ENCODE data around the gene SLX9. TPM values are rescaled to one million over a fixed set of nuclear protein-coding genes. Genes with fewer than 3 reads are reported as not detected.

SLX9 gene
- polyA plus RNA-seq, 1 of the 3 experiments (the other 2 are of a cell fraction) = 42.9 TPM

DNA sequence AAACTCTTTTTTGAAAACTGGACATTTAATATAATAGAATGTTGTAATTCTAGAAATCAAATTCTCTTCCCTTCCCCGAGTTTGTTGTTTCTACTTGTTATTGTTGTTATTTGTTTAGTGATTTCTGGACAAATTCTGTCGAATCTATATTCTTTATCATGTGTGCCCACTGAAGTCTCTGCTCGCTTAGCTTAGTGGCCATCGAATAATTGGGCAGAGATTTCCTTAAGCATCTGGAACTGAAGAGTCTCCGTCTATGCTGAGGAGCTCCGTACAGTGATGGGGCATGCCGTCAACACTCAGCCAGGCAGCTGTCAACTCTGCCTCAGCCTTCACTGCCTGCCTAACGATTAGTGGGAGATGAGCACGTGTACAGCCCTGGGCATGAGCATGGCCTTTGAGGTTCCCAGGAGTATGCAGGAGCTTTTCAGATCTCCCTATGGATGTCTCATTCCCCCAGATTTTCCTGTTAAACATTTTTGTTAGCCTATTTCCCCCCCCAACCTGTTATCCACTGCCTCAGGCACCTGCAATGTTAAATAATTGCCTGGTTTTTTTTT is 66.8 kb downstream of the SLX9 start:
- ChIA-PET CTCF (interaction anchor here (1.1 to 1.5 kb wide), 4 partner anchors 9 to 131 kb away, joined by 3 to 7 read pairs (median 4); no protein-coding TSS in a partner anchor), POLR2A (no interaction called here)
- peaks cover 0 to 2% of the 10 kb centered on the region in 2 experiments; a peak in 1 of 4 replicates for H3K4me1 ChIP-seq (ENCODE audit: control insufficient read depth in 1 of 2, insufficient read depth in 2 of 2, low read depth in 1 of 2, low read length in 1 of 2)
- no peaks in the 10 kb centered on the region for H4K20me1 ChIP-seq (ENCODE audit: insufficient read depth)
- TF ChIP-seq RCOR1 (IDR thresholded peaks at IDR 0.05; ENCODE audit: low read length) (no peak), GATA2 (CRISPR knock-in tag; IDR thresholded peaks at IDR 0.05) (no peak), SIN3A (IDR thresholded peaks at IDR 0.05; ENCODE audit: borderline replicate concordance, low read depth, low read length) (no peak), RFX5 (IDR thresholded peaks at IDR 0.05; ENCODE audit: low read length) (no peak), FOXM1 (IDR thresholded peaks at IDR 0.05; ENCODE audit: low read depth) (no peak), ELF1 (IDR thresholded peaks at IDR 0.05) (no peak), POLR2AphosphoS5 (IDR thresholded peaks at IDR 0.05; ENCODE audit: low read depth, low read length) (no peak), NRF1 (IDR thresholded peaks at IDR 0.05; ENCODE audit: low read depth, low read length) (no peak), FOSL2 (IDR thresholded peaks at IDR 0.05; ENCODE audit: borderline replicate concordance, low read depth) (no peak), JUND (IDR thresholded peaks at IDR 0.05) (no peak), CTCF (IDR thresholded peaks at IDR 0.05) (no peak), YY1 (IDR thresholded peaks at IDR 0.05; ENCODE audit: low read depth) (no peak), EP300 (IDR thresholded peaks at IDR 0.05; ENCODE audit: borderline replicate concordance in 1 of 2, low read depth in 1 of 2, low read length in 1 of 2) (no peak), TCF12 (IDR thresholded peaks at IDR 0.05) (no peak)
- TF ChIP-seq, protein P1, sequence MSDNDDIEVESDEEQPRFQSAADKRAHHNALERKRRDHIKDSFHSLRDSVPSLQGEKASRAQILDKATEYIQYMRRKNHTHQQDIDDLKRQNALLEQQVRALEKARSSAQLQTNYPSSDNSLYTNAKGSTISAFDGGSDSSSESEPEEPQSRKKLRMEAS (IDR thresholded peaks at IDR 0.05; ENCODE audit: low read depth) = no peak
- 0 out of 2 replicates have a peak, but pooled peaks cover 5% of the 10 kb centered on the region for H3K9me3 ChIP-seq
- H3F3A ChIP-seq (replicated peaks; ENCODE audit: insufficient read depth) = no peaks in the 10 kb centered on the region
- H3K9me2 ChIP-seq = no peaks in the 10 kb centered on the region
- WGBS (ENCODE audit: low lambda C conversion rate) = 73% methylated on average over 9 of the region's 9 CpGs
- H3K4me2 ChIP-seq = no peak overlapping the region
- DNase-seq = no peak
- no peaks in the 10 kb centered on the region for H3K27me3 ChIP-seq (ENCODE audit: insufficient read depth)
- no peak overlapping the region for H3K4me3 ChIP-seq (ENCODE audit: low read depth in 2 of 2, low read length in 1 of 2)
- H3K36me3 ChIP-seq (replicated peaks in 1 of 2; ENCODE audit: control insufficient read depth in 1 of 2, insufficient read depth in 2 of 2, low read length in 1 of 2) = no peaks in the 10 kb centered on the region
- no peaks in the 10 kb centered on the region for H3K79me2 ChIP-seq (ENCODE audit: insufficient read depth)
- no peak overlapping the region for H2AFZ ChIP-seq (ENCODE audit: low read depth)
- no peak overlapping the region for H3K27ac ChIP-seq (ENCODE audit: low read depth in 2 of 2, low read length in 1 of 2)
- no peak overlapping the region for H3K9ac ChIP-seq

DNA sequence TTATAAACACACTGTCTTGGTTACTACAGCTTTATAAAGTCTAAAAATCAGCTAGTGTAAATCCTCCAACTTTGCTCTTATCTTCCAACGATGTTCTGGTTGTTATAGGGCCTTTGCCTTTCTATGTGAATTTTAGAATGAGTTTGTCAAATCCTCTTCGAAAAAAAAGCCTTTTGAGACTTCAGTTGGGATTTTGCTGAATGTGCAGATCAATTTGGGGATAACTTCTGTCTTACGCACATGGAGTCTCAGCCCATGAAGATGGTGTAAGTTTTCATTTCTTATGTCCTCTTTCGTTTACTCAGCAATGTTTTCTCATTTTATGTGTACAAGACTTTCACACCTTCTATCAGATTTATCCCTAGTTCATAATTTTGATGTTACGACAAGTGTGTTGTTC is 69.8 kb downstream of the SLX9 start:
- DNase-seq = no peak
- Histone ChIP-seq H3K4me2 (no peak overlapping the region), H3K27me3 (ENCODE audit: insufficient read depth) (no peaks in the 10 kb centered on the region), H3K79me2 (ENCODE audit: insufficient read depth) (no peaks in the 10 kb centered on the region), H2AFZ (ENCODE audit: low read depth) (no peak overlapping the region), H3F3A (replicated peaks; ENCODE audit: insufficient read depth) (peaks cover 6% of the 10 kb centered on the region), H3K4me3 (ENCODE audit: low read depth in 2 of 2, low read length in 1 of 2) (no peak overlapping the region), H3K4me1 (ENCODE audit: control insufficient read depth in 1 of 2, insufficient read depth in 2 of 2, low read depth in 1 of 2, low read length in 1 of 2) (peaks cover 0 to 18% of the 10 kb centered on the region in 2 experiments; a peak in 3 of 4 replicates), H3K36me3 (replicated peaks in 1 of 2; ENCODE audit: control insufficient read depth in 1 of 2, insufficient read depth in 2 of 2, low read length in 1 of 2) (no peaks in the 10 kb centered on the region), H3K9me2 (no peaks in the 10 kb centered on the region), H4K20me1 (ENCODE audit: insufficient read depth) (no peaks in the 10 kb centered on the region), H3K9ac (no peak overlapping the region), H3K27ac (ENCODE audit: low read depth in 2 of 2, low read length in 1 of 2) (no peak overlapping the region), H3K9me3 (0 out of 2 replicates have a peak, but pooled peaks cover 5% of the 10 kb centered on the region)
- CTCF ChIA-PET = interaction anchor here (1.1 kb wide), 1 partner anchor 20 kb away, joined by 3 read pairs; no protein-coding TSS in a partner anchor
- POLR2A ChIA-PET = no interaction called here
- TF ChIP-seq RCOR1 (IDR thresholded peaks at IDR 0.05; ENCODE audit: low read length) (no peak), SIN3A (IDR thresholded peaks at IDR 0.05; ENCODE audit: borderline replicate concordance, low read depth, low read length) (no peak), USF2 (IDR thresholded peaks at IDR 0.05; ENCODE audit: borderline replicate concordance, low read depth, low read length) (no peak), EZH2phosphoT487 (IDR thresholded peaks at IDR 0.05; ENCODE audit: borderline replicate concordance, low read depth) (no peak), FOXJ3 (CRISPR knock-in tag; IDR thresholded peaks at IDR 0.05) (no peak), NFIC (IDR thresholded peaks at IDR 0.05; ENCODE audit: borderline replicate concordance) (no peak), TCF12 (IDR thresholded peaks at IDR 0.05) (no peak), SMC3 (IDR thresholded peaks at IDR 0.05; ENCODE audit: low read depth, low read length) (no peak), RAD21 (IDR thresholded peaks at IDR 0.05; ENCODE audit: low read length) (no peak), RFX5 (IDR thresholded peaks at IDR 0.05; ENCODE audit: low read length) (no peak), FOXM1 (IDR thresholded peaks at IDR 0.05; ENCODE audit: low read depth) (no peak)
- TF ChIP-seq, protein P2, sequence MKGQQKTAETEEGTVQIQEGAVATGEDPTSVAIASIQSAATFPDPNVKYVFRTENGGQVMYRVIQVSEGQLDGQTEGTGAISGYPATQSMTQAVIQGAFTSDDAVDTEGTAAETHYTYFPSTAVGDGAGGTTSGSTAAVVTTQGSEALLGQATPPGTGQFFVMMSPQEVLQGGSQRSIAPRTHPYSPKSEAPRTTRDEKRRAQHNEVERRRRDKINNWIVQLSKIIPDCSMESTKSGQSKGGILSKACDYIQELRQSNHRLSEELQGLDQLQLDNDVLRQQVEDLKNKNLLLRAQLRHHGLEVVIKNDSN (IDR thresholded peaks at IDR 0.05; ENCODE audit: borderline replicate concordance, low read depth) = no peak
- 92% methylated on average over 5 of the region's 5 CpGs for WGBS (ENCODE audit: low lambda C conversion rate)

Data from SK-N-SH (cell line).